Embryonic facial prominence (tissue), 1 donor: Measurements from ENCODE around the gene PAPOLA.
"Not testable (repeated sequence)": the region's sequence is repeated elsewhere in the genome, so short reads cannot be mapped to it uniquely, and the experiment has no call there.

Experiments used
- DNase-seq: peaks from one replicate; pipeline ENCODE4 v3.0.0-alpha.2; 2016; ENCODE audit errors: extremely low spot score

Gene PAPOLA

DNA sequence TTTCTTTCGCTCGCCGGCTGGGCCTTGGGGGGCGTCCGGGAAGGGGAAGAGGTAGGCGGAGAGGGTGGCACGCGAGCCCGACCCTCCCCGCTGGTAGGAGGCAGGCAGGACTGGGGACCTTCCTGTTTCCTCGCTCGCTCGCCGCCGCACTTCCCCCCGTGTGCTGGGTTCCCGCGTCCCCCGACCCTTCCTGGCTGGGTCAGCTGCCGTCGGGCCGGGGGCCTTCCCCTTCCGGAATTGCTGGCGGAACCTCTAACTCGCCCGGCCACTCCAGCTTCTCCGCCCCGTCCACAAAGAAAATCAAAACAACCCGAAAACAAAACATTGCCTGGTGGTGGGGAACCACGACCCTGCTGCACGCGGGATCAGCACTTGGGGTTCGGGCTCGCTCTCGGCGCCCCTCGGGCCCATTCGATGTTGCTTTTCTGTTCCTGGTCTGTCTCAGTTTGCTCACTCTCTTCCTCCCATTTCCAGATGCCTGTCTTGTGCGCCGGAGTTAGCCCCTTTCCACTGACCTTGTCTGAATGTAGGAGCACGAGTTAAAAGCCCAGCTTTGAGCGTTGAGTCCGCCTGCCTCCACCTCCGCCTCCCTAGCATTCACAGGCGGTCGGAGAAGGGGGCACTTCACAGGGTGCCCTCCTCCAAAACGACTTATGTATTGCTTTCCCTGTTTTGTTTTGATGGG lies 581 bp downstream of the PAPOLA start:
- DNase-seq = no peak

- DNase-seq = no peak
These were observed 1.1 kb downstream of the PAPOLA start for GRCh38 chr14:96503306-96503679.

GRCh38 chr14:96504353-96504752 lies 2.2 kb downstream of the PAPOLA start:
- not testable (repeated sequence) for DNase-seq

- no peak for DNase-seq
These were observed 5.5 kb downstream of the PAPOLA start for GRCh38 chr14:96507723-96508122.

DNA sequence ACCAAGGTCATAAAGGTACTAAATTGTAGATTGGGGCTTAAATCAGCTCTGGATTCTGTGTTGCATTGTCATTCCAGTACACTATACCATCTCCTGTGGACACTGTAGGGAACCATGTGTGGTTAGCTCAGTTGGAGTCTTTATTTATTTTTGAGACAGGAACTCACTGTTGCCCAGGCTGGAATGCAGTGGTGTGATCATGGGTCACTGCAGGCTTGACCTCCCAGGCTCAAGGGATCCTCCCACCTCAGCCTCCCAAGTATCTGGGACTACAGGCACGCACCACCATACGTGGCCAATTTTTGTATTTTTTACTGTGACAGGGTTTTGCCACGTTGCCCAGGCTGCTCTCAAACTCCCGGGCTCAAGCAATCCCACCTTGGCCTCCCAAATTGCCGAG lies 6.7 kb downstream of the PAPOLA start:
- DNase-seq = no peak

DNA sequence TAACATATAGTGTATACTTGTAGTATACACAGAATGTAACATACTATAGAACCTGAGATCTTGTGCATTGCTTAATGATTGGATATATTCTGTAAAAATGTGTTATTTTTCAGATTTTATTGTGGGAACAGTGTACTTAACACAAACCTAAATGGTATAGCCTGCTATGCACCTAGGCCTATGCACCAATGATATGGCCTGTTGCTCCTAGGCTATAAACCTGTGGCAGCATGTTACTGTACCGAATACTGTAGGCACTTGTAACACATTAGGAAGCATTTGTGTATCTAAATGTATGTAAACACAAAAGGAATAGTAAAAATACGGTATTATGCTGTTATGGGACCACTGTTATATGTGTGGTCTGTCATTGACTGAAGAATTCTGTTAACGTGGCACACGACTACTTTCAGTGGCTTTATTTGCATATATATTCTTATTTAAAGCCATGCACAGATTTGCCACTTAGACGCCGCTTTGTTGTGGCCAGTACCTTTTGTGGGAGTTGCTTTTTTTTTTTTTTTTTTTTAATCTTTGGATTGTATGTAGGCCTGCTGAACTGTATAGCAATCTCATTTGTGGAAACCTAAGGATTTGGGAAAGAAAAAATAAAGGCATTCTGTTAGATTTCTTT lies 7.4 kb downstream of the PAPOLA start:
- DNase-seq = no peak

DNA sequence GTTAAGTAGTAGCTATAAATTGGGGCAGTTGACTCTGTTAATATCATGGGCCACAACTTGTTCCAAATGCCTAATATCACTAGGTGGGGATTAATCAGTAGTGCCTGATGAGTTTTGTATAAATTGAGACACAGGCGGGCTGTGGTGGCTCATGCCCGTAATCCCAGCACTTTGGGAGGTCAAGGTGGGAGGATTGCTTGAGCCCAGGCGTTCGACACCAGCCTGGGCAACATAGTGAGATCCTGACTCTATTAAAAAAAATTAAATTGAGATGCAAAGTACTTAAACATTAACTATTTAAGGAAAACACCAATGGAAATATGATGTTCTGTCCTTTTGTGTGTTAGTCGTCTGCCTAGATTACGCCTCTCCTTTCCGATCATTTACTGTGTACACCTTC lies 9.0 kb downstream of the PAPOLA start:
- no peak for DNase-seq

GRCh38 chr14:96511667-96512066 lies 9.5 kb downstream of the PAPOLA start:
- DNase-seq = no peak

DNA sequence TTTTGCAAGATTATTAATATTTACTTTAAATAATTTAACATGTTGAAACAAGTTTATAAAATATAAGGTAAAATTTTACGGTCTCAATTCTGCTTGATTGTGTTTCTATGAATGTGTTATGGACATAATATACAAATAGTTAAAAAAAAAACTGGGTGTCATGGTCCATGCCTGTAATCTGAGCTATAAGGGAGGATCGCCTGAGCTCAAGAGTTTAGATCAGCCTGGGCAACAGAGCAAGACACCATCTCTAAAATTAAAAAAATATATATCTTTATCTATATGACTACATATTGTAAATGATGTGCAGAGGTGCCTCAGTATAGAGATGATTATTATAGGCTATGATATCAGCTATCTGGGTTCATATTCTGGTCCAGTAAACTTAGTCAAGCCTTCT lies 9.9 kb downstream of the PAPOLA start:
- DNase-seq = no peak

GRCh38 chr14:96512602-96513397 lies 10.6 kb downstream of the PAPOLA start:
- DNase-seq = no peak

DNA sequence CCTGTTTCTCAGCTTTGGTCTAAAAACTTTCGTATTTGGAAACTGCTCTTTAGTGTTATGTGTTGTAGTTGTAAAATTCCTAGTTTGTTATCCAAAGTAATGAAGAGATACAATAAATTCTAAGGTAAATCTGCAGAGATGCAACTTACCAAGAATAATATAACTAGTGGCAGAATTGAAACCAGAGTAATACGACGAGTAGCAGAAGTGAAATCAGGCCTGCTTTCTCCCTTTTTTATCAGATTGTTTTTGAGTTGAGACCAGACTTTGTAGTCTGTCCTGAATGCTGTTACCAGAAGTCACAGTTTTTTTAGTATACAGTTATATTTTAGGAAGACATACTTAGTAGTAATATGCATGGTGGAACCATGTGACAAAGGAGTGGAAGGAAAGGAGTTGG lies 12.5 kb downstream of the PAPOLA start:
- no peak for DNase-seq

- no peak for DNase-seq
These were observed 13.5 kb downstream of the PAPOLA start for GRCh38 chr14:96515731-96516130.

DNA sequence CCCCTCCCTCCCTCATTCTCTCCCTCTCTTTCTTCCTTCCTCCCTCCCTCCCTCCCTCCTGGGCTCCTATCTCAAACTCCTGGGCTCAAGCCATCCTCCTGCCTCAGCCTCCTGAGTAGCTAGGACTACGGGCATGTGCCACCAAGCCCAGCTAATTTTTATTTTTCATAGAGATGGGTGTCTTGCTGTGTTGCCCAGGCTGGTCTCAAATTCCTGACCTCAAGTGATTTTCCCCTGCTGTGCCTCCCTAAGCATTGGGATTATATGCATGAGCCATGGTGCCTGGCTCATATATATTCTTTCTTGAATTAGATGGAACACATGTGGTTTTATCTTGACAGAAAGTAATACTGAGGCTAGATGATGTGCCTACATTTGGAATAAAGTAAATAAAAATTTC lies 14.2 kb downstream of the PAPOLA start:
- no peak for DNase-seq

- DNase-seq = no peak
These were observed 17.8 kb downstream of the PAPOLA start for GRCh38 chr14:96519970-96520369.

DNA sequence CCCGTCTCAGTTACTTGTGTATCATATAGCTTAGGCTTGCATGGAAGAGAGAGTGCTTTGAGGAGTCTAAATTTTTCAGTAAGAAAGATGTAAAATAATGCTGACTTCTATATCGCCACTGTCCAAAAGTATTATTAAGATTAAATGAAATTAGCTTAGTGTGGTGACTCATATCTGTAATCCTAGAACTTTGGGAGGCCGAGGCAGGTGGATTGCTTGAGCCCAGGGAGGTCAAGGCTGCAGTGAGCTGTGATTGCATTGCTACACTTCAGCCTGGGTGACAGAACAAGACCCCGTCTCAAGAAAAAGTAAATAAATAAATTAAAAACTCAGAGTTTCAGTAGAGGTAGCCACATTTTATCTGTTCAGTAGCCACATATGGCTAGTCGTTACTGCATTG lies 23.3 kb downstream of the PAPOLA start:
- DNase-seq = no peak

GRCh38 chr14:96532632-96533031 lies 30.4 kb downstream of the PAPOLA start:
- DNase-seq = no peak

DNA sequence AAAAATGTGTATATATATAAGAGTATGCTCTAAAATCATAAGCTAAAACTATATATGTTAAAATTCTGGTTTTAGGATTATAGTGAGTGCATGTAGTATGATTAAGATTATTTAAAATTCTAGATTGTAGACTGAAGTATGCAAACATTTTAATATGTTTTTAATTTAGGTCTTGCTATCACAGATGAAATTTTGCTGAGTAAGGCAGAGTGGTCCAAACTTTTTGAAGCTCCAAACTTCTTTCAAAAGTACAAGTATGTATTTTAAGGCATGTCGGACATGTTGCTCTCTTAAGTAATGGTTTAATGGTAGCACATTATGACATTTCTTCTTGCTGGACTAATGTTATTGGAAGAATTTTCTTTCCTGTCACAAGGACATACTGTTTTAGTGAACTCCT lies 34.6 kb downstream of the PAPOLA start:
- no peak for DNase-seq

DNA sequence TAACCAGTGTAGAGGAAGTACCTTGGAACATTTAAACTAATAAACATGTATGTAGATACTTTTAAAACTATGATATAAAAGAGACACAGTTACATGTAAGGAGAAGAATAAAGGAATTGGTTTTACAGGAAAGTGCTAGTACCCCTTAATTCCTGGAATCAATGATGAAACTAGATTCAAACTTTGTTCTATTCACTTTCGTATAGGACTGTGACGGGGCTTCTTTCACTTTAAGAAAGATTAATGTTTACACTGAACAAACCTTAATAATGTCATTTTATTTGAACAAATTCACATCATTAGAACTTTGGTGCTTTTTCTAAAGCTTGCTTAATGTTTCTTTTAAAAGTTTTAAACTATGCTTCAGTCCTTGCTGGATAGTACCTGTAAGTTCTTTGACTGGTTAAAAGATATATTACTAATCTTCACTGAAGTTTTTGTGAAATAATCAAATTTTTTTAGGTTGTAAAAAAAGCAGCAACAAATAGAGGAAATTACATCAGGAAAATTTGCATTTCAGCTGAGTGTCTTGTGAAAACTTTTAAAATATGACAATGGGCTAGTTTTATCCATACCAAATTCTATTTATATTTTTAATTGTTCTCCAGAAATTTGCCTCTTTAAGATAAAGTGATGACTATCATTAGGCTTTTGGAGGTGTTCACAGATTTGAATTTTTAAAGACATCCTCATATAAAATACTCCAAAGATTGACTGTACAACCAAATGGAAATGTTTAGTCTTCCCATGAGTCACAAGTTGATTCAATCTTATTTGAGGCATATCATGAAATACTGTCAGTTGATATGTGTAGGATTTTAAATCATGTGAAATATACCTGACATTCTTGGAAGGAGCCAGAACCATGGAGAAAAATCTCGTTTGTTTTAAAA lies 36.2 kb downstream of the PAPOLA start:
- DNase-seq = no peak

DNA sequence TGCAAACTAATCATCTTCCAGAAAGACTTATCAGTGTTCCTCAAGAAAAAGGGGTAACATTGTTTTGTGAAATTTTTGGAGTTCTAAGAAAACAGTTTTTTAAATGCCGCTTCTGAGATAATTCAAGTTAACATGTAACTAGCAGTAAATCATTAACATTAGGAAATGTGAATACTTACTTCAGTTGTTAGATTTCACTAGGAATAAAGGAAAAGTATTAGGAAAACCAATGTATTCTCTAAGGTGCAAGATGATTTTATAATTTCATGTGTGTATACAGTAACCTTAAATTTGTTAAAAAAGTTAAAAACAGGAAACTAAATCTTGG lies 36.8 kb downstream of the PAPOLA start:
- no peak for DNase-seq

DNA sequence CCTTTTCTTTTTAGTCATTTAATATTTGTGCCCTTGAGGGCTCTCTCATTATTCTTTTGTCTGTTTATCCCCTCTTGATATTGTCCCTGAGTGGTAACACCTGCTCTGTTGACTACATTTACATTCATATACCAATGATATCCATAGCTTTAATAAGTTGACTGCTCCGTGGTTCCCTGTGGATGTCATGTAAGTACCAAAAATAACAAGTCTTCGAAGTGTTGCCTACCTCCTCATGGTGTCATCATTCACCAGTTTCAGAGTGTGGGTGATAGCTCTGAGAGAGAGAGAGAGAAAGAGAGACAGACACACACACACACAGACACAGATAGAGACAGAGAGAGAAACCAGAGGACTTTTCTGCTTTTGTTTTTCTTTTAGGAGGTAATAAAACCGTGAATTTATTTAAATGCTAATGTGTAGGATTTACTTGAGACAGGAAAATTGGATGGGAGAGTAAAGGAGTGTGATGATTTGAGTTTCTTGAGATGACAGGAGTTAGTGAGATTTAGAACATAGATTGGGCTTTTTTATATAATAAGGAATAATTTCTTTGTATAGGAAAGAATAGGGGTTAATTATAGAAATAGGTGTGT lies 52.2 kb downstream of the PAPOLA start:
- no peak for DNase-seq

DNA sequence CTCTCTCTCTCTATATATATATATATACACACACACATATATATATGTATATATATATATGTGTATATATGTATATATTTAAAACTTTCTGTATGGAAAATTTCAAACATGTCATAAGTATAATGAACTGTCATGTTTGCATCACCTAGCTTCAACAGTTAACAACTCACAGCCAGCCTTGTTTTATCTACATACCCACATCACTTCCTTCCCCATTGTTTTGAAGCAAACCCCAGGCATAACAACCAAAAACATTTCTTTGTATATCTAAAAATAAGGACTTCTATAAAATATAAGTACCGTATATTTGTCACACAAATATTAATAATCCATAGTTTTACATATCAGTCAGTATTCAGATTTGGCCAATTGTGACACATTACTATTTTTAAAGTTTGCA lies 57.4 kb downstream of the PAPOLA start:
- DNase-seq = no peak

DNA sequence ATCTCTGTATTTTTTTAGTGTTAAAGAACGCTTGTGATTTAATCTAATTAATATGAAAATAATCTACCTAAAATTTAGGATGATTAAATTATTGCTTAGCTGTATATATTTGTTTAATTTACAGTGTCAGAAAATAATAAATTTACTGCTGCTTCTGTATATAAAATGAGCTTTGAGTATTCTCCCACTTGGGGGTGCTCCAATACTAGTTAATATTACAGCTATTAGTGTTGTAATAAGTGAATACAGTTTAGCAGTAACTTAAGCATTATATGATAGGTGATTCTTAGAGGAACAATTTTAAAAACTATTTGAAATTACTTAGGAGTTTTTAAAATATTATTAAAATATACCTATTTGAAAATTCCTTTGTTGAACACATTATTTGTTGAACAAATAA lies 62.2 kb downstream of the PAPOLA start:
- no peak for DNase-seq
